ENCODE data around the gene ITGB3. TPM values are rescaled to one million over a fixed set of nuclear protein-coding genes. Genes with fewer than 3 reads are reported as not detected.
A peak's percentile ranks its signal among the peaks of the same experiment; 100 is the strongest.

The ITGB3 gene
- total and polyA plus RNA-seq, 10 donors: 0.30 to 56.0 (median 31.1) TPM

DNA sequence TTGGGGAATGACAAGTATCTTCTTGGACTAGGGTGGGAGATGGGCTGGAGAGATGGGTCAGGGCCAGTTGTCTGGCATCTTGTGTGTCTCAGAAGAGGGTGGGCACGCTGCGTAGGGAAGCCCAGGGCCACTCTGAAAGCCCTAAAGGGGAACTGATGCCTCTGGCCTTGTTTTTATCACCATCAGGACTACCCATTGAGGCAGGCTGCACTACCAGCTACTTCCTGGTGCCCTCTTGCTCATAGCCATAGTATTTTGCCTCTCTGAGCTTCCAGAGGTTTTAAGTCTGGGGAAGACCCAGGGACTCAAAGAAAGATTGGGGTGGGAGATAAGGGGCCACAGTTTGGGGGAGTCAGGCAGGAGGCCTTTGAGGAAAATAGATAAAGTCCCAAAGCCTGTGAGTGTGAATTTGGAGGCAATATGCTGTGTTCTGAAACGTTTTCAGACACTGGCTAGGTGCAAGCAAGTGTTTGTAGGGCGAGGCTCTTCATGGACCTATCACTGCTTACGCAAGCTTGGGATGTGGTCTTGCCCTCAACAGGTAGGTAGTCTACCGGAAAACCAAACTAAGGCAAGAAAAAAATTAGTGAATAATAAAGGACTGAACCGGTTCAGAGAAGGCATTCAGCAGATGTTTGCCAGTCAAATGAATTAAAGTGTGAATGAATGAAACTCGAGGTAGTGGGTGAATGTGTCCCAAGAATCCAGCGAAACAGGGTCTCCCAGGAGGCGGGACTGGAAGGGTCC is 688 bp upstream of the ITGB3 start:
- DNase-seq: no peak
- Histone ChIP-seq H3K4me1 (peaks cover 7 to 37% (median 19%) of the 10 kb centered on the region in 6 donors), H3K9me3 (no peaks in the 10 kb centered on the region), H3K27ac (peak overlapping the region in 4 of 8 donors; percentile 62 to 74 (median 66)), H3K4me3 (peak overlapping the region in 6 of 8 donors; percentile 65 to 91 (median 72)), H3K27me3 (replicated peaks in 1 of 7) (peaks cover 0 to 46% (median 14%) of the 10 kb centered on the region in 7 donors), H3K36me3 (no peaks in the 10 kb centered on the region)
- 70 to 74% (median 73%) methylated on average over 10 of the region's 10 CpGs for WGBS, 5 donors
- TF ChIP-seq POLR2A (IDR thresholded peaks at IDR 0.05): no peak
- TF ChIP-seq, protein P1, sequence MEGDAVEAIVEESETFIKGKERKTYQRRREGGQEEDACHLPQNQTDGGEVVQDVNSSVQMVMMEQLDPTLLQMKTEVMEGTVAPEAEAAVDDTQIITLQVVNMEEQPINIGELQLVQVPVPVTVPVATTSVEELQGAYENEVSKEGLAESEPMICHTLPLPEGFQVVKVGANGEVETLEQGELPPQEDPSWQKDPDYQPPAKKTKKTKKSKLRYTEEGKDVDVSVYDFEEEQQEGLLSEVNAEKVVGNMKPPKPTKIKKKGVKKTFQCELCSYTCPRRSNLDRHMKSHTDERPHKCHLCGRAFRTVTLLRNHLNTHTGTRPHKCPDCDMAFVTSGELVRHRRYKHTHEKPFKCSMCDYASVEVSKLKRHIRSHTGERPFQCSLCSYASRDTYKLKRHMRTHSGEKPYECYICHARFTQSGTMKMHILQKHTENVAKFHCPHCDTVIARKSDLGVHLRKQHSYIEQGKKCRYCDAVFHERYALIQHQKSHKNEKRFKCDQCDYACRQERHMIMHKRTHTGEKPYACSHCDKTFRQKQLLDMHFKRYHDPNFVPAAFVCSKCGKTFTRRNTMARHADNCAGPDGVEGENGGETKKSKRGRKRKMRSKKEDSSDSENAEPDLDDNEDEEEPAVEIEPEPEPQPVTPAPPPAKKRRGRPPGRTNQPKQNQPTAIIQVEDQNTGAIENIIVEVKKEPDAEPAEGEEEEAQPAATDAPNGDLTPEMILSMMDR (IDR thresholded peaks at IDR 0.05 in 8 of 11, conservative IDR thresholded peaks at IDR 0.05 in 3 of 11): no peak
- no peak for TF ChIP-seq POLR2AphosphoS5 (IDR thresholded peaks at IDR 0.05)
- intact Hi-C loops (cut with DNase I; ENCODE audit: low total_unique reads): no loop called here

DNA sequence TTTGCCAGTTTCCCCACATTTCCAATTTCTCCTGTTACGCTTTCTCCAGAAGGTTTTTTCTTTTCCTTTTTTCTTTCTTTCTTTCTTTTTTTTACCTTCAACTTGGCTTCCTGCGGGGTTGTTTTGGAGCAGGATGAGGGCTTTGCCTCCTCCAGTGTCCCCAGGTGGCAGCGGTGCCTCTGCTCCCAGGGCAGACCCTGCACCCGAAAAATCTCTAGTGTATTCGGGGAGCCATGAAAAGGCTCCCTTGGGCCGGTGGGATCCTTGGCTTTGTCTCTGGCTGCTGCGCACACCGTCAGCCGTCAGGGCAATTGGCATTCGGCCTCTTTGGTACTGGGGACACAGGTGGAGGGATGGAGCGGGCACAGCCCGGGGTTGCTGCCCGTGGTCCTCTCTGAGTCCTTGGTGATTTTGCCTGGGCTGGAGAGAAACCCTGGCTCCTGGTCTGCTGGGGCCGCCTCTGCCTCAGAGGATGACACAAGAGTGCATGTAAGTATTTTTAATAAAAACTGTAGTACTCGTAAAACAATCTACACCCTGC is 846 bp downstream of the ITGB3 start:
- WGBS, 5 donors: 14 to 23% (median 19%) methylated on average over 15 of the region's 15 CpGs
- intact Hi-C loops (cut with DNase I; ENCODE audit: low total_unique reads): no loop called here
- Histone ChIP-seq H3K4me3 (peak overlapping the region; percentile 65 to 91 (median 70)), H3K4me1 (peaks cover 10 to 46% (median 22%) of the 10 kb centered on the region in 6 donors), H3K9me3 (no peaks in the 10 kb centered on the region), H3K27me3 (replicated peaks in 1 of 7) (peaks cover 0 to 53% (median 14%) of the 10 kb centered on the region in 7 donors), H3K36me3 (no peaks in the 10 kb centered on the region), H3K27ac (peak overlapping the region in 5 of 8 donors; percentile 62 to 74 (median 64))
- DNase-seq: no peak
- TF ChIP-seq POLR2A (IDR thresholded peaks at IDR 0.05): no peak
- TF ChIP-seq, protein P1 (IDR thresholded peaks at IDR 0.05 in 8 of 11, conservative IDR thresholded peaks at IDR 0.05 in 3 of 11): no peak
- TF ChIP-seq POLR2AphosphoS5 (IDR thresholded peaks at IDR 0.05): no peak

DNA sequence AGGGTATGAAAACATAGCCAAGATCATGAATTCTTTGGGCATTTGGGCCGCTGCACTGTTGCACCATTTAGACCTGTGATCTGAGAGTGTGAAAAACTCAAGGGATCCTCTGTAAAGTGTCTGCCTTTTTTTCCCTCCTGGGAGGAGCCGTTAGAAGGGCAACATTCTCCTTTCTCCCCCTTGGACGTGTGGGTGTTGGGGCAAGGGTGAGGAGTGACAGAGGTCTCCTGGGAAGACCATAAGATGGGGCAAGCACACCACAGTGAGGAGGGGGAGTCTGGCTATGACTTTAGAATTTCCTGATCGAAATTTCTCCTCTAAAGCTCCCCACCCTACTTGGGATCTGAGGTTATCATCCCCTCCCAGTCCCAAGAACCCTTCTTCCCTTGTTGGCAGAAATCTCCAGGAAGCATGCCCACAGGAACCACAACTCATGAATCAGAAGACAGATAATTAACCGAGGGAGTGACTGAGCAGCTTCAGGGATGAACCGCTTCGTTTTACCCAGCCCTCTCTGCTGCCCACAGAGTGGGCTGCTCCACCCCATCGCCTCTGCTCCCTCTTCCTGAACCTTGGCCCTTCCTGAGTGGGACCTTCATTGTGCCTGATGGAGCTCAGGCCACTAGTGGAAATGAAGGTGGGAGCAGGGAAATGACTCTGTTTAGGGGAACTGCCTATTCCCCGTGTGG is 4.2 kb downstream of the ITGB3 start:
- no peak for DNase-seq
- H3K4me3 ChIP-seq: no peak overlapping the region
- 12 to 19% (median 15%) methylated on average over 8 to 9 of the region's 9 CpGs for WGBS, 5 donors
- TF ChIP-seq POLR2AphosphoS5 (IDR thresholded peaks at IDR 0.05) (peak in 2 of 3 donors; percentile 51 to 54), POLR2A (IDR thresholded peaks at IDR 0.05) (no peak)
- TF ChIP-seq, protein P1 (IDR thresholded peaks at IDR 0.05 in 8 of 11, conservative IDR thresholded peaks at IDR 0.05 in 3 of 11): peak in 1 of 11 experiments; percentile 9
- H3K9me3 ChIP-seq: no peaks in the 10 kb centered on the region
- intact Hi-C loops (cut with DNase I; ENCODE audit: low total_unique reads): no loop called here
- peak overlapping the region in 4 of 8 donors; percentile 8 to 37 (median 34) for H3K27ac ChIP-seq
- no peaks in the 10 kb centered on the region for H3K36me3 ChIP-seq
- peaks cover 0 to 53% (median 14%) of the 10 kb centered on the region in 7 donors for H3K27me3 ChIP-seq (replicated peaks in 1 of 7)
- peaks cover 10 to 54% (median 23%) of the 10 kb centered on the region in 6 donors for H3K4me1 ChIP-seq

Data from spleen (tissue), 11 donors.